SK-N-SH (cell line): ENCODE results near the gene NSD2. TPM values are rescaled to one million over a fixed set of nuclear protein-coding genes. Genes with fewer than 3 reads are reported as not detected.

Experiments used
- CTCF ChIA-PET: fragments of 300-600, 350-600 bp; formaldehyde crosslinking; extraction: SDS; loops from one replicate; lab custom pipeline; 2021; lab: Yijun Ruan, JAX
- POLR2A ChIA-PET: fragments of 350-600 bp; sonication (Branson Sonifier 250); formaldehyde crosslinking; extraction: SDS; loops from one replicate; lab custom pipeline; 2020; ENCODE audit warnings: antibody characterized with exemption, inconsistent platforms; lab: Yijun Ruan, JAX
- DNase-seq: peaks from one replicate; pipeline ENCODE4 v3.0.0; 2012
- H2AFZ ChIP-seq: fragments of 200-600 bp; sonication (generic); 2 replicates; pipeline ENCODE4 v1.8.1; 2016; ENCODE audit warnings: antibody characterized with exemption, mild to moderate bottlenecking, low read depth
- H3F3A ChIP-seq: fragments of 200-600 bp; sonication (generic); replicated peaks from 2 replicates; pipeline ENCODE3; 2016; ENCODE audit warnings: antibody characterized with exemption, mild to moderate bottlenecking; ENCODE audit not compliant: insufficient read depth
- H3K27ac ChIP-seq, 2 experiments: fragments of 200-500 bp in 1 of 2; fragments of 200-600 bp in 1 of 2; sonication (Bioruptor generic) in 1 of 2; sonication (generic), shearing (Covaris generic) in 1 of 2; 2 replicates each; pipeline versions ENCODE4 v1.5.1 to v1.6.1; 2014 to 2016; ENCODE audit warnings: low read depth in 2 of 2, inconsistent platforms in 1 of 2, low read length in 1 of 2, mild to moderate bottlenecking in 1 of 2, mixed read lengths in 1 of 2
- H3K27me3 ChIP-seq: fragments of 200-600 bp; sonication (generic), shearing (Covaris generic); 2 replicates; pipeline ENCODE4 v1.6.1; 2016; ENCODE audit warnings: mixed run types; ENCODE audit not compliant: insufficient read depth
- H3K36me3 ChIP-seq, 2 experiments: fragments of 200-500 bp in 1 of 2; fragments of 200-600 bp in 1 of 2; sonication (Bioruptor generic) in 1 of 2; sonication (generic) in 1 of 2; replicated peaks in 1 of 2; 2 replicates each; pipeline versions ENCODE3 to v1.5.1; 2014 to 2016; ENCODE audit warnings: low read length in 1 of 2, mild to moderate bottlenecking in 1 of 2; ENCODE audit not compliant: insufficient read depth in 2 of 2, control insufficient read depth in 1 of 2
- H3K4me1 ChIP-seq, 2 experiments: fragments of 200-500 bp in 1 of 2; fragments of 200-600 bp in 1 of 2; sonication (Bioruptor generic) in 1 of 2; sonication (generic), shearing (Covaris generic) in 1 of 2; 2 replicates each; pipeline versions ENCODE4 v1.5.1 to v1.6.1; 2014 to 2016; ENCODE audit warnings: low read depth in 1 of 2, low read length in 1 of 2, mixed run types in 1 of 2; ENCODE audit not compliant: insufficient read depth in 2 of 2, control insufficient read depth in 1 of 2
- H3K4me2 ChIP-seq: fragments of 200-600 bp; sonication (generic), shearing (Covaris generic); 2 replicates; pipeline ENCODE4 v1.6.1; 2017; ENCODE audit warnings: mixed run types
- H3K4me3 ChIP-seq, 2 experiments: fragments of 200-500 bp in 1 of 2; fragments of 200-600 bp in 1 of 2; sonication (Bioruptor generic) in 1 of 2; sonication (generic), shearing (Covaris generic) in 1 of 2; 2 replicates each; pipeline versions ENCODE4 v1.5.1 to v1.8.1; 2014 to 2016; ENCODE audit warnings: low read depth in 2 of 2, inconsistent platforms in 1 of 2, low read length in 1 of 2, mild to moderate bottlenecking in 1 of 2, mixed read lengths in 1 of 2, moderate library complexity in 1 of 2
- H3K79me2 ChIP-seq: fragments of 200-600 bp; sonication (generic); 2 replicates; pipeline ENCODE4 v1.8.1; 2017; ENCODE audit warnings: mild to moderate bottlenecking; ENCODE audit not compliant: insufficient read depth
- H3K9ac ChIP-seq: fragments of 200-600 bp; sonication (generic); 2 replicates; pipeline ENCODE4 v1.6.1; 2017; ENCODE audit warnings: mixed run types
- H3K9me2 ChIP-seq: fragments of 200-600 bp; sonication (generic); 2 replicates; pipeline ENCODE4 v1.6.1; 2017; ENCODE audit warnings: mixed run types
- H3K9me3 ChIP-seq: fragments of 200-600 bp; sonication (generic); 2 replicates; pipeline ENCODE4 v1.6.1; 2017; ENCODE audit warnings: mixed run types, mild to moderate bottlenecking, moderate library complexity
- H4K20me1 ChIP-seq: fragments of 200-600 bp; sonication (generic); 2 replicates; pipeline ENCODE4 v1.6.1; 2017; ENCODE audit warnings: mild to moderate bottlenecking, mixed run types; ENCODE audit not compliant: insufficient read depth
- CHD2 ChIP-seq: fragments of 150-350 bp; IDR thresholded peaks from 2 replicates; pipeline ENCODE4 v1.6.1; 2018; ENCODE audit warnings: low read length; ENCODE audit not compliant: partially characterized antibody
- ELF1 ChIP-seq: IDR thresholded peaks from 2 replicates; pipeline ENCODE4 v1.4.0; 2012
- EZH2phosphoT487 ChIP-seq: fragments of 200-600 bp; sonication (generic); IDR thresholded peaks from 2 replicates; pipeline ENCODE4 v1.6.1; 2017; ENCODE audit warnings: low read depth, mixed run types, mild to moderate bottlenecking, antibody characterized with exemption, moderate library complexity, borderline replicate concordance
- GATA2 ChIP-seq: sonication (generic); formaldehyde crosslinking; IDR thresholded peaks from 2 replicates; pipeline ENCODE4 v1.5.0; 2020; ENCODE audit warnings: mild to moderate bottlenecking, missing genetic modification reagents
- IRF3 ChIP-seq: fragments of 150-350 bp; IDR thresholded peaks from 2 replicates; pipeline ENCODE4 v1.6.1; 2016; ENCODE audit warnings: mild to moderate bottlenecking, low read depth, low read length
- MAX ChIP-seq: IDR thresholded peaks from 2 replicates; pipeline ENCODE4 v1.4.0; 2012; ENCODE audit warnings: low read depth
- MEF2A ChIP-seq: IDR thresholded peaks from 2 replicates; pipeline ENCODE4 v1.4.0; 2012; ENCODE audit warnings: low read depth, borderline replicate concordance
- MXI1 ChIP-seq: IDR thresholded peaks from 2 replicates; pipeline ENCODE4 v1.6.1; 2012; ENCODE audit warnings: mild to moderate bottlenecking, low read depth, low read length, improper control_type of control experiment
- NFIC ChIP-seq: IDR thresholded peaks from 2 replicates; pipeline ENCODE4 v1.4.0; 2012; ENCODE audit warnings: borderline replicate concordance
- PBX3 ChIP-seq: IDR thresholded peaks from 2 replicates; pipeline ENCODE4; 2012
- POLR2AphosphoS5 ChIP-seq: IDR thresholded peaks from 2 replicates; pipeline ENCODE4 v1.6.1; 2012; ENCODE audit warnings: low read depth, low read length
- SIN3A ChIP-seq: IDR thresholded peaks from 2 replicates; pipeline ENCODE4 v1.6.1; 2012; ENCODE audit warnings: low read depth, mild to moderate bottlenecking, low read length, moderate library complexity, borderline replicate concordance
- SMC3 ChIP-seq: IDR thresholded peaks from 2 replicates; pipeline ENCODE4 v1.6.1; 2012; ENCODE audit warnings: low read depth, low read length, improper control_type of control experiment
- TCF12 ChIP-seq: IDR thresholded peaks from 2 replicates; pipeline ENCODE4 v1.4.0; 2012
- TEAD4 ChIP-seq: IDR thresholded peaks from 2 replicates; pipeline ENCODE4 v1.4.0; 2012; ENCODE audit warnings: mild to moderate bottlenecking, borderline replicate concordance; ENCODE audit not compliant: insufficient read depth
- USF2 ChIP-seq: fragments of 150-350 bp; IDR thresholded peaks from 2 replicates; pipeline ENCODE4 v1.6.1; 2017; ENCODE audit warnings: antibody characterized with exemption, low read length, low read depth, borderline replicate concordance
- ZBTB33 ChIP-seq: IDR thresholded peaks from 2 replicates; pipeline ENCODE4 v1.4.0; 2012; ENCODE audit warnings: low read depth, borderline replicate concordance
- WGBS: methylation state at CpG from one replicate; pipeline ENCODE4 v1.1.6; 2017; ENCODE audit warnings: low lambda C conversion rate; 5-methylcytosine and 5-hydroxymethylcytosine counted together
- polyA plus RNA-seq, 3 experiments: library from polyadenylated mRNA; depleted of rRNA; stranded (reverse); fragments of >200 nt; gene quantifications; 2 replicates each; pipeline ENCODE4 v1.2.3, GENCODE V29; 2012

Gene NSD2
- polyA plus RNA-seq, 1 of the 3 experiments (the other 2 are of a cell fraction) = 34.2 TPM

- TF ChIP-seq POLR2AphosphoS5 (no peak), EZH2phosphoT487 (no peak), NFIC (no peak), MAX (no peak), GATA2 (no peak), SMC3 (no peak), TEAD4 (no peak), ELF1 (no peak), CHD2 (no peak), SIN3A (no peak), ZBTB33 (no peak), MXI1 (no peak), PBX3 (no peak), IRF3 (no peak), USF2 (no peak), MEF2A (no peak), TCF12 (no peak)
- peak; percentile 20 for DNase-seq
- no peak overlapping the region for H3K4me3 ChIP-seq
- WGBS = 84% methylated on average over 9 of the region's 22 CpGs
- H3K4me2 ChIP-seq = no peak overlapping the region
- no peak overlapping the region for H2AFZ ChIP-seq
- no peak overlapping the region; a peak in 1 of 4 replicates for H3K27ac ChIP-seq
- H3K36me3 ChIP-seq = peaks cover 12 to 76% of the 10 kb centered on the region in 2 experiments
- CTCF ChIA-PET = no interaction called here
- peaks cover 10% of the 10 kb centered on the region for H3F3A ChIP-seq
- H3K27me3 ChIP-seq = no peaks in the 10 kb centered on the region
- H3K79me2 ChIP-seq = peaks cover 8% of the 10 kb centered on the region; the same call in 1 of the 2 replicates
- H3K9me3 ChIP-seq = no peaks in the 10 kb centered on the region
- H3K4me1 ChIP-seq = peaks cover 0 to 24% of the 10 kb centered on the region in 2 experiments; a peak in 1 of 4 replicates
- H3K9ac ChIP-seq = no peak overlapping the region
- H3K9me2 ChIP-seq = no peaks in the 10 kb centered on the region
- 0 out of 2 replicates have a peak, but pooled peaks cover 5% of the 10 kb centered on the region for H4K20me1 ChIP-seq
- POLR2A ChIA-PET = interaction anchor here (0.5 to 0.6 kb wide), 2 partner anchors 25 to 856 kb away, joined by 3 to 4 read pairs; no protein-coding TSS in a partner anchor
Measured at GRCh38 chr4:1986578-1987210, 115.5 kb downstream of the NSD2 start.
